Ovary (tissue), 3 donors: ENCODE data around the gene ANOS1.

Experiments used
- POLR2A ChIP-seq: fragments of 450-650 bp; IDR thresholded peaks from one replicate; pipeline ENCODE4 v1.6.1; 2017; ENCODE audit warnings: antibody characterized with exemption, mild to moderate bottlenecking, moderate library complexity
- TF ChIP-seq, protein P1 (sequence below), 3 donors: fragments of 450-650 bp in 2 of 3; fragments of 200-600 bp in 1 of 3; IDR thresholded peaks; one replicate each; pipeline versions ENCODE4 v1.5.1 to v1.8.0; 2016 to 2022; ENCODE audit warnings: antibody characterized with exemption in 3 of 3, mild to moderate bottlenecking in 1 of 3
- donor health status: DM: no; HTN: no; CAD: no.

- TF ChIP-seq, protein P1, sequence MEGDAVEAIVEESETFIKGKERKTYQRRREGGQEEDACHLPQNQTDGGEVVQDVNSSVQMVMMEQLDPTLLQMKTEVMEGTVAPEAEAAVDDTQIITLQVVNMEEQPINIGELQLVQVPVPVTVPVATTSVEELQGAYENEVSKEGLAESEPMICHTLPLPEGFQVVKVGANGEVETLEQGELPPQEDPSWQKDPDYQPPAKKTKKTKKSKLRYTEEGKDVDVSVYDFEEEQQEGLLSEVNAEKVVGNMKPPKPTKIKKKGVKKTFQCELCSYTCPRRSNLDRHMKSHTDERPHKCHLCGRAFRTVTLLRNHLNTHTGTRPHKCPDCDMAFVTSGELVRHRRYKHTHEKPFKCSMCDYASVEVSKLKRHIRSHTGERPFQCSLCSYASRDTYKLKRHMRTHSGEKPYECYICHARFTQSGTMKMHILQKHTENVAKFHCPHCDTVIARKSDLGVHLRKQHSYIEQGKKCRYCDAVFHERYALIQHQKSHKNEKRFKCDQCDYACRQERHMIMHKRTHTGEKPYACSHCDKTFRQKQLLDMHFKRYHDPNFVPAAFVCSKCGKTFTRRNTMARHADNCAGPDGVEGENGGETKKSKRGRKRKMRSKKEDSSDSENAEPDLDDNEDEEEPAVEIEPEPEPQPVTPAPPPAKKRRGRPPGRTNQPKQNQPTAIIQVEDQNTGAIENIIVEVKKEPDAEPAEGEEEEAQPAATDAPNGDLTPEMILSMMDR (IDR thresholded peaks at IDR 0.05): no peak
- TF ChIP-seq POLR2A: no peak
Measured at GRCh38 chrX:8632924-8633323, 99.0 kb downstream of the ANOS1 start.
